Muscle of back (tissue), 11 donors: ENCODE measurements around the gene FKBP6. TPM values are rescaled to one million over a fixed set of nuclear protein-coding genes. Genes with fewer than 3 reads are reported as not detected.
"Not testable (repeated sequence)": the region's sequence is repeated elsewhere in the genome, so short reads cannot be mapped to it uniquely, and the experiment has no call there.

Experiments
- DNase-seq, 3 donors: peaks; one replicate each; pipeline versions ENCODE4 v3.0.0 to v3.0.0-alpha.2; 2013
- polyA plus RNA-seq, 10 donors: library from polyadenylated mRNA; unstranded; fragments of 120-200 nt; gene quantifications; one replicate each; pipeline ENCODE4 v1.2.1, GENCODE V29; 2013; ENCODE audit not compliant: insufficient read length in 10 of 10

Gene FKBP6
- polyA plus RNA-seq, 10 donors, result 0.12 to 0.76 (median 0.23) TPM; not detected in 2

GRCh38 chr7:73356159-73356558, 28.2 kb downstream of the FKBP6 start:
- DNase-seq, result no peak

- DNase-seq, result no peak
Observed at GRCh38 chr7:73358590-73359275, 30.8 kb downstream of the FKBP6 start.

- DNase-seq, result no peak
Observed at GRCh38 chr7:73359306-73359705, 31.3 kb downstream of the FKBP6 start.

GRCh38 chr7:73359746-73360375, 31.9 kb downstream of the FKBP6 start:
- DNase-seq, result no peak

GRCh38 chr7:73360590-73360989, 32.6 kb downstream of the FKBP6 start:
- DNase-seq, result not testable (repeated sequence)

- DNase-seq, result no peak
Observed at GRCh38 chr7:73363225-73364005, 35.5 kb downstream of the FKBP6 start.

GRCh38 chr7:73364006-73364728, 36.2 kb downstream of the FKBP6 start:
- DNase-seq, result no peak

- DNase-seq, result no peak
Observed at GRCh38 chr7:73366127-73366526, 38.2 kb downstream of the FKBP6 start.

- DNase-seq, result no peak
Observed at GRCh38 chr7:73366990-73367389, 39.0 kb downstream of the FKBP6 start.

- no peak for DNase-seq
Observed at GRCh38 chr7:73369009-73369408, 41.0 kb downstream of the FKBP6 start.

GRCh38 chr7:73369622-73370021, 41.7 kb downstream of the FKBP6 start:
- DNase-seq, result no peak

- DNase-seq, result no peak
Observed at GRCh38 chr7:73373741-73374140, 45.8 kb downstream of the FKBP6 start.

GRCh38 chr7:73376262-73376661, 48.3 kb downstream of the FKBP6 start:
- not testable (repeated sequence) for DNase-seq

- no peak for DNase-seq
Observed at GRCh38 chr7:73376671-73377412, 48.9 kb downstream of the FKBP6 start.

- not testable (repeated sequence) for DNase-seq
Observed at GRCh38 chr7:73377413-73378200, 49.6 kb downstream of the FKBP6 start.

GRCh38 chr7:73382934-73383503, 55.1 kb downstream of the FKBP6 start:
- no peak for DNase-seq

- no peak for DNase-seq
Observed at GRCh38 chr7:73387221-73387828, 59.4 kb downstream of the FKBP6 start.

- no peak for DNase-seq
Observed at GRCh38 chr7:73387908-73388414, 60.0 kb downstream of the FKBP6 start.

- DNase-seq, result no peak
Observed at GRCh38 chr7:73391396-73391795, 63.4 kb downstream of the FKBP6 start.

- no peak for DNase-seq
Observed at GRCh38 chr7:73394422-73394821, 66.5 kb downstream of the FKBP6 start.
